ENCODE data around the gene PSMG2. TPM values are rescaled to one million over a fixed set of nuclear protein-coding genes. Genes with fewer than 3 reads are reported as not detected.
A peak's percentile ranks its signal among the peaks of the same experiment; 100 is the strongest.

The PSMG2 gene
- total RNA-seq, 1 experiment from 2014 or later, result 63.1 TPM

GRCh38 chr18:12750715-12751502 is 48.1 kb downstream of the PSMG2 start:
- Histone ChIP-seq H3K27me3 (ENCODE audit: control insufficient read depth, insufficient read depth, low read length) (no peaks in the 10 kb centered on the region), H3K9me3 (ENCODE audit: control insufficient read depth, insufficient read depth, low read depth, low read length) (no peaks in the 10 kb centered on the region), H3K27ac (ENCODE audit: low read length) (no peak overlapping the region), H3K4me1 (ENCODE audit: control insufficient read depth, insufficient read depth, low read length) (peaks cover 4% of the 10 kb centered on the region; the same call in 1 of the 2 replicates), H3K4me3 (ENCODE audit: low read depth in 2 of 2, low read length in 2 of 2) (no peak overlapping the region), H3K36me3 (ENCODE audit: control insufficient read depth, insufficient read depth, low read length) (no peaks in the 10 kb centered on the region)
- TF ChIP-seq CTCF (IDR thresholded peaks at IDR 0.05), result no peak
- no peak for TF ChIP-seq REST (IDR thresholded peaks at IDR 0.05; ENCODE audit: insufficient read depth in 1 of 2, low read depth in 2 of 2, low read length in 1 of 2)
- no peak for TF ChIP-seq POLR2AphosphoS5 (IDR thresholded peaks at IDR 0.05; ENCODE audit: low read depth, low read length)
- no peak for TF ChIP-seq SIN3A (IDR thresholded peaks at IDR 0.05; ENCODE audit: borderline replicate concordance, insufficient read depth, low read depth, low read length)
- TF ChIP-seq TCF7L2 (IDR thresholded peaks at IDR 0.05; ENCODE audit: low read depth, low read length), result no peak
- no peak for DNase-seq (ENCODE audit: low read depth, low spot score)
- CTCF ChIA-PET, result interaction anchor here (0.5 kb wide), 1 partner anchor 12 kb away, joined by 6 read pairs; no protein-coding TSS in a partner anchor
- POLR2A ChIA-PET, result no interaction called here
- in situ Hi-C loops (cut with HindIII; ENCODE audit: low pct_unique_long_range_greater_than_20kb, low sequenced_read_pairs) (no loop called here), intact Hi-C loops (cut with micrococcal nuclease; ENCODE audit: unreplicated experiment) (no loop called here)
- BruUV-seq (replicated peaks), result no TSS peak
- peak; percentile 39 for ATAC-seq

- Histone ChIP-seq H3K4me3 (ENCODE audit: low read depth in 2 of 2, low read length in 2 of 2) (no peak overlapping the region), H3K4me1 (ENCODE audit: control insufficient read depth, insufficient read depth, low read length) (peaks cover 4% of the 10 kb centered on the region; the same call in 1 of the 2 replicates), H3K9me3 (ENCODE audit: control insufficient read depth, insufficient read depth, low read depth, low read length) (no peaks in the 10 kb centered on the region), H3K27me3 (ENCODE audit: control insufficient read depth, insufficient read depth, low read length) (no peaks in the 10 kb centered on the region), H3K27ac (ENCODE audit: low read length) (no peak overlapping the region), H3K36me3 (ENCODE audit: control insufficient read depth, insufficient read depth, low read length) (no peaks in the 10 kb centered on the region)
- TF ChIP-seq TCF7L2 (IDR thresholded peaks at IDR 0.05; ENCODE audit: low read depth, low read length) (no peak), SIN3A (IDR thresholded peaks at IDR 0.05; ENCODE audit: borderline replicate concordance, insufficient read depth, low read depth, low read length) (no peak), REST (IDR thresholded peaks at IDR 0.05; ENCODE audit: insufficient read depth in 1 of 2, low read depth in 2 of 2, low read length in 1 of 2) (no peak), CTCF (IDR thresholded peaks at IDR 0.05) (no peak), POLR2AphosphoS5 (IDR thresholded peaks at IDR 0.05; ENCODE audit: low read depth, low read length) (no peak)
- ATAC-seq (no peak), DNase-seq (ENCODE audit: low read depth, low spot score) (no peak)
- in situ Hi-C loops (cut with HindIII; ENCODE audit: low pct_unique_long_range_greater_than_20kb, low sequenced_read_pairs) (no loop called here), intact Hi-C loops (cut with micrococcal nuclease; ENCODE audit: unreplicated experiment) (no loop called here)
- no TSS peak for BruUV-seq (replicated peaks)
- POLR2A ChIA-PET, result no interaction called here
- CTCF ChIA-PET, result no interaction called here
Measured at GRCh38 chr18:12751503-12751884, 48.7 kb downstream of the PSMG2 start.
